ENCODE results near the gene SLC46A1.

The SLC46A1 gene

GRCh38 chr17:28405632-28406472, at the start of gene SLC46A1:
Gene SLC46A1, minus strand, starts transcription at chr17:28406212. Its CDS starts 98 bp downstream, at chr17:28406114.
- Histone ChIP-seq H3K79me2 (ENCODE audit: low read length) (no peaks in the 10 kb centered on the region), H3K4me2 (ENCODE audit: low read depth, low read length) (peak within 1 kb of the TSS; percentile 78), H3K36me3 (replicated peaks; ENCODE audit: insufficient read depth, low read length) (no peaks in the 10 kb centered on the region), H3K4me3 (ENCODE audit: low read length) (peak within 1 kb of the TSS; percentile 67), H4K20me1 (ENCODE audit: insufficient read depth, low read length) (no peaks in the 10 kb centered on the region), H3K4me1 (ENCODE audit: low read length) (no peaks in the 10 kb centered on the region), H3K9ac (ENCODE audit: low read length) (peak within 1 kb of the TSS; percentile 36; the same call in 1 of the 2 replicates), H3K27ac (ENCODE audit: low read length) (no peak within 1 kb of the TSS), H3K9me3 (replicated peaks; ENCODE audit: insufficient read depth, low read length) (no peaks in the 10 kb centered on the region), H3K27me3 (replicated peaks; ENCODE audit: insufficient read depth, low read length) (peaks cover 5% of the 10 kb centered on the region; the same call in 1 of the 2 replicates), H3F3A (ENCODE audit: insufficient read depth, low read length) (no peaks in the 10 kb centered on the region), H3K9me2 (replicated peaks; ENCODE audit: insufficient read depth, low read length) (no peaks in the 10 kb centered on the region), H2AFZ (ENCODE audit: low read length) (peak within 1 kb of the TSS; percentile 91)
- DNase-seq: peak; percentile 24
- no peak for TF ChIP-seq EZH2phosphoT487 (IDR thresholded peaks at IDR 0.05; ENCODE audit: low read length)

GRCh38 chr17:28449859-28450258, 43.8 kb upstream of the SLC46A1 start:
- Histone ChIP-seq H3F3A (ENCODE audit: insufficient read depth, low read length) (no peaks in the 10 kb centered on the region), H3K9me3 (replicated peaks; ENCODE audit: insufficient read depth, low read length) (no peaks in the 10 kb centered on the region), H3K79me2 (ENCODE audit: low read length) (no peaks in the 10 kb centered on the region), H3K27ac (ENCODE audit: low read length) (no peak overlapping the region), H3K9ac (ENCODE audit: low read length) (no peak overlapping the region), H3K4me2 (ENCODE audit: low read depth, low read length) (no peak overlapping the region), H3K36me3 (replicated peaks; ENCODE audit: insufficient read depth, low read length) (no peaks in the 10 kb centered on the region), H2AFZ (ENCODE audit: low read length) (no peak overlapping the region), H3K9me2 (replicated peaks; ENCODE audit: insufficient read depth, low read length) (no peaks in the 10 kb centered on the region), H3K27me3 (replicated peaks; ENCODE audit: insufficient read depth, low read length) (no peaks in the 10 kb centered on the region), H4K20me1 (ENCODE audit: insufficient read depth, low read length) (no peaks in the 10 kb centered on the region), H3K4me3 (ENCODE audit: low read length) (no peak overlapping the region), H3K4me1 (ENCODE audit: low read length) (no peaks in the 10 kb centered on the region)
- TF ChIP-seq EZH2phosphoT487 (IDR thresholded peaks at IDR 0.05; ENCODE audit: low read length) (no peak), CTCF (IDR thresholded peaks at IDR 0.05; ENCODE audit: low read length) (no peak), EZH2 (optimal IDR thresholded peaks at IDR 0.05; ENCODE audit: low read depth, low read length) (no peak)
- DNase-seq: no peak

- no peak overlapping the region for H3K9ac ChIP-seq (ENCODE audit: low read length)
- no peaks in the 10 kb centered on the region for H3F3A ChIP-seq (ENCODE audit: insufficient read depth, low read length)
- no peak overlapping the region for H2AFZ ChIP-seq (ENCODE audit: low read length)
- DNase-seq: no peak
- no peaks in the 10 kb centered on the region for H4K20me1 ChIP-seq (ENCODE audit: insufficient read depth, low read length)
- TF ChIP-seq CTCF (IDR thresholded peaks at IDR 0.05; ENCODE audit: low read length) (no peak), EZH2 (optimal IDR thresholded peaks at IDR 0.05; ENCODE audit: low read depth, low read length) (no peak), EZH2phosphoT487 (IDR thresholded peaks at IDR 0.05; ENCODE audit: low read length) (no peak)
- H3K27ac ChIP-seq (ENCODE audit: low read length): no peak overlapping the region
- H3K79me2 ChIP-seq (ENCODE audit: low read length): no peaks in the 10 kb centered on the region
- H3K9me3 ChIP-seq (replicated peaks; ENCODE audit: insufficient read depth, low read length): no peaks in the 10 kb centered on the region
- H3K4me1 ChIP-seq (ENCODE audit: low read length): no peaks in the 10 kb centered on the region
- no peaks in the 10 kb centered on the region for H3K27me3 ChIP-seq (replicated peaks; ENCODE audit: insufficient read depth, low read length)
- H3K4me2 ChIP-seq (ENCODE audit: low read depth, low read length): no peak overlapping the region
- H3K9me2 ChIP-seq (replicated peaks; ENCODE audit: insufficient read depth, low read length): no peaks in the 10 kb centered on the region
- no peak overlapping the region for H3K4me3 ChIP-seq (ENCODE audit: low read length)
- H3K36me3 ChIP-seq (replicated peaks; ENCODE audit: insufficient read depth, low read length): no peaks in the 10 kb centered on the region
These were observed 41.4 kb upstream of the SLC46A1 start for GRCh38 chr17:28447396-28447760.

All from MM.1S (cell line).